BLaER1 (cell line): ENCODE results near the gene RSBN1.

Experiments
- H3K27ac ChIP-seq: shearing (Covaris generic); formaldehyde crosslinking; 2 replicates; pipeline ENCODE4 v1.8.1; 2022
- H3K27me3 ChIP-seq: shearing (Covaris generic); formaldehyde crosslinking; 2 replicates; pipeline ENCODE4 v1.8.1; 2022
- H3K36me3 ChIP-seq: shearing (Covaris generic); formaldehyde crosslinking; 2 replicates; pipeline ENCODE4 v1.8.1; 2022
- H3K4me1 ChIP-seq: shearing (Covaris generic); formaldehyde crosslinking; 2 replicates; pipeline ENCODE4 v1.8.1; 2022
- H3K4me2 ChIP-seq: shearing (Covaris generic); formaldehyde crosslinking; 2 replicates; pipeline ENCODE4 v1.8.1; 2022
- H3K4me3 ChIP-seq: shearing (Covaris generic); formaldehyde crosslinking; 2 replicates; pipeline ENCODE4 v1.8.1; 2022
- H3K9ac ChIP-seq: shearing (Covaris generic); formaldehyde crosslinking; 2 replicates; pipeline ENCODE4 v1.8.1; 2022
- H3K9me3 ChIP-seq: shearing (Covaris generic); formaldehyde crosslinking; 2 replicates; pipeline ENCODE4 v1.8.1; 2022
- H4K20me1 ChIP-seq: shearing (Covaris generic); formaldehyde crosslinking; 2 replicates; pipeline ENCODE4 v1.8.1; 2022
- Cebpa-rat ChIP-seq: shearing (Covaris generic); IDR thresholded peaks from 2 replicates; pipeline ENCODE4 v1.8.1; 2022

The RSBN1 gene

DNA sequence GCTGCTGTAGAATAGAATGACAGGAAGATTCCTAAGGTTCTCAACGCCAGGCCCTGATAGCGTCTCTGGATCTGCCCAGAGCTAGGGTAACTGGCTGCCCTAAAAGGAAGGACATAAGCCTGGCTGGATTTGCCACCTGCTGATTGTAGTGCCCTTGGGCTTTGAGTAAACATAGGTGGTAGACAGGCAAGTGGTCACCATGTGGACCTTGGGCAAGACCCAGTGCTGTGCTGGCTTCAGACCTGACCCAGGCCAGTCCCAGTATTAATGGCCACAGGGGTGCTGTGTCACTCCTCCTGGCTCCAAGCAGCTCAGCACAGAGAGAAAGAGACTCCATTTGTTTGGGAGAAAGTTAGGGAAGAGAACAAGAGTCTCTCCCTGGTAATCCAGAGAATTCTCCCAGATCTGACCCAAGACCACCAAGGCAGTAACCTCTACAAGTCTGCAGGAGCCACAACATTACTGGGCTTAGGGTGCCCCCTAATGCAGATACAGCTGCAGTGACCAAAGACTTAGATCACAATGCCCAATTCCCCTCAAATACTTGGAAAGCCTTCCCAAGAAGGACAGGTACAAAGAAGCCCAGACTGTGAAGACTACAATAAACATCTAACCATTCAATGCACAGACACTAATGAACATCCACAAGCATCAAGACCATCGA lies 97.5 kb downstream of the RSBN1 start:
- Histone ChIP-seq H4K20me1 (no peaks in the 10 kb centered on the region), H3K4me1 (no peaks in the 10 kb centered on the region), H3K36me3 (peaks cover 76% of the 10 kb centered on the region), H3K9me3 (peaks cover 26% of the 10 kb centered on the region), H3K4me2 (no peak overlapping the region), H3K27me3 (no peaks in the 10 kb centered on the region), H3K27ac (no peak overlapping the region), H3K9ac (no peak overlapping the region), H3K4me3 (no peak overlapping the region)
- no peak for TF ChIP-seq Cebpa-rat
